H1 (cell line): ENCODE results near the gene ARHGAP26. TPM values are rescaled to one million over a fixed set of nuclear protein-coding genes. Genes with fewer than 3 reads are reported as not detected.

ENCODE experiments used
- CHD7 ChIP-seq: fragments of 300-600 bp; sonication (generic); IDR thresholded peaks from 2 replicates; pipeline ENCODE4 v1.7.1; 2012; ENCODE audit warnings: low read length, moderate library complexity, mild to moderate bottlenecking, inconsistent platforms; ENCODE audit not compliant: insufficient replicate concordance
- SIN3A ChIP-seq, 2 experiments: IDR thresholded peaks in 1 of 2; conservative IDR thresholded peaks in 1 of 2; 2 replicates each; pipeline ENCODE4 v1.6.1; 2011 to 2012; ENCODE audit warnings: low read length in 2 of 2, improper control_type of control experiment in 1 of 2, low read depth in 1 of 2, mild to moderate bottlenecking in 1 of 2
- SP4 ChIP-seq: IDR thresholded peaks from 2 replicates; pipeline ENCODE4 v1.6.1; 2012; ENCODE audit warnings: low read length, inconsistent platforms
- polyA plus RNA-seq, 7 experiments: library from polyadenylated mRNA; depleted of rRNA in 3 of 7; stranded (reverse) in 5 of 7; unstranded in 2 of 7; fragments of >200 nt in 5 of 7; fragments of 200-250 nt in 2 of 7; gene quantifications; 1 replicate in 5 of 7; 2 replicates in 1 of 7; 4 replicates in 1 of 7; pipeline versions ENCODE4 v1.2.1 to v1.2.3, GENCODE V29; 2011 to 2013; ENCODE audit warnings: missing spikeins in 2 of 7, mixed read lengths in 2 of 7
- total RNA-seq: library from RNA; stranded (reverse); fragmentation: NEBNext Ultra II Directional; extraction: Animal tissue kit (Norgen Biotek cat#: 25700); gene quantifications from 2 replicates; pipeline ENCODE4 v1.2.1, GENCODE V29; 2021

Gene ARHGAP26
- total and polyA plus RNA-seq, 2 of the 8 experiments (the other 6 are each of a cell fraction or from before 2014, with no cell fraction given): 7.1 to 24.8 TPM

GRCh38 chr5:143045062-143045461 is 274.9 kb downstream of the ARHGAP26 start (continued):
- TF ChIP-seq CHD7: no peak
- no peak for TF ChIP-seq SIN3A (conservative IDR thresholded peaks at IDR 0.05 in 1 of 2, IDR thresholded peaks at IDR 0.05 in 1 of 2; ENCODE audit: low read depth in 1 of 2, low read length in 2 of 2)
- TF ChIP-seq SP4: no peak
